Measurements from ENCODE around the gene MINDY4.

Gene MINDY4

GRCh38 chr7:30893357-30893756 lies 122.1 kb downstream of the MINDY4 start:
- Histone ChIP-seq H3K27me3 (ENCODE audit: low read depth, low read length) (no peaks in the 10 kb centered on the region), H3K4me1 (ENCODE audit: control insufficient read depth in 1 of 2, insufficient read depth in 2 of 2, low read length in 2 of 2) (peaks cover 0 to 31% of the 10 kb centered on the region in 2 donors), H3K27ac (ENCODE audit: low read length) (no peak overlapping the region), H3K9me3 (ENCODE audit: control insufficient read depth in 1 of 2, low read length in 2 of 2) (no peaks in the 10 kb centered on the region), H3K36me3 (ENCODE audit: control insufficient read depth in 1 of 2, insufficient read depth in 2 of 2, low read length in 2 of 2) (peaks cover 0 to 13% of the 10 kb centered on the region in 2 donors), H3K4me3 (ENCODE audit: low read depth in 1 of 2, low read length in 2 of 2) (no peak overlapping the region)

- H3K4me1 ChIP-seq (ENCODE audit: control insufficient read depth in 1 of 2, insufficient read depth in 2 of 2, low read length in 2 of 2) = peaks cover 0 to 24% of the 10 kb centered on the region in 2 donors
- H3K4me3 ChIP-seq (ENCODE audit: low read depth in 1 of 2, low read length in 2 of 2) = no peak overlapping the region
- no peaks in the 10 kb centered on the region for H3K27me3 ChIP-seq (ENCODE audit: low read depth, low read length)
- H3K27ac ChIP-seq (ENCODE audit: low read length) = no peak overlapping the region
- no peaks in the 10 kb centered on the region for H3K9me3 ChIP-seq (ENCODE audit: control insufficient read depth in 1 of 2, low read length in 2 of 2)
- peaks cover 0 to 13% of the 10 kb centered on the region in 2 donors for H3K36me3 ChIP-seq (ENCODE audit: control insufficient read depth in 1 of 2, insufficient read depth in 2 of 2, low read length in 2 of 2)
Observed at GRCh38 chr7:30894009-30894408, 122.8 kb downstream of the MINDY4 start.

GRCh38 chr7:30894866-30895605 lies 123.8 kb downstream of the MINDY4 start:
- no peak overlapping the region for H3K27ac ChIP-seq (ENCODE audit: low read length)
- peaks cover 0 to 13% of the 10 kb centered on the region in 2 donors for H3K36me3 ChIP-seq (ENCODE audit: control insufficient read depth in 1 of 2, insufficient read depth in 2 of 2, low read length in 2 of 2)
- no peak overlapping the region for H3K4me3 ChIP-seq (ENCODE audit: low read depth in 1 of 2, low read length in 2 of 2)
- no peaks in the 10 kb centered on the region for H3K9me3 ChIP-seq (ENCODE audit: control insufficient read depth in 1 of 2, low read length in 2 of 2)
- no peaks in the 10 kb centered on the region for H3K27me3 ChIP-seq (ENCODE audit: low read depth, low read length)
- peaks cover 5 to 31% of the 10 kb centered on the region in 2 donors for H3K4me1 ChIP-seq (ENCODE audit: control insufficient read depth in 1 of 2, insufficient read depth in 2 of 2, low read length in 2 of 2)

GRCh38 chr7:30896036-30896435 lies 124.8 kb downstream of the MINDY4 start:
- Histone ChIP-seq H3K4me3 (ENCODE audit: low read depth in 1 of 2, low read length in 2 of 2) (no peak overlapping the region), H3K27ac (ENCODE audit: low read length) (no peak overlapping the region), H3K9me3 (ENCODE audit: control insufficient read depth in 1 of 2, low read length in 2 of 2) (no peaks in the 10 kb centered on the region), H3K4me1 (ENCODE audit: control insufficient read depth in 1 of 2, insufficient read depth in 2 of 2, low read length in 2 of 2) (peaks cover 5 to 33% of the 10 kb centered on the region in 2 donors), H3K36me3 (ENCODE audit: control insufficient read depth in 1 of 2, insufficient read depth in 2 of 2, low read length in 2 of 2) (peaks cover 0 to 13% of the 10 kb centered on the region in 2 donors), H3K27me3 (ENCODE audit: low read depth, low read length) (no peaks in the 10 kb centered on the region)

GRCh38 chr7:30896783-30897637 lies 125.8 kb downstream of the MINDY4 start:
- no peak overlapping the region for H3K4me3 ChIP-seq (ENCODE audit: low read depth in 1 of 2, low read length in 2 of 2)
- no peaks in the 10 kb centered on the region for H3K9me3 ChIP-seq (ENCODE audit: control insufficient read depth in 1 of 2, low read length in 2 of 2)
- H3K4me1 ChIP-seq (ENCODE audit: control insufficient read depth in 1 of 2, insufficient read depth in 2 of 2, low read length in 2 of 2) = peaks cover 5 to 33% of the 10 kb centered on the region in 2 donors
- H3K27ac ChIP-seq (ENCODE audit: low read length) = peak overlapping the region; percentile 51
- H3K36me3 ChIP-seq (ENCODE audit: control insufficient read depth in 1 of 2, insufficient read depth in 2 of 2, low read length in 2 of 2) = peaks cover 0 to 5% of the 10 kb centered on the region in 2 donors
- H3K27me3 ChIP-seq (ENCODE audit: low read depth, low read length) = no peaks in the 10 kb centered on the region

- no peaks in the 10 kb centered on the region for H3K36me3 ChIP-seq (ENCODE audit: control insufficient read depth in 1 of 2, insufficient read depth in 2 of 2, low read length in 2 of 2)
- no peaks in the 10 kb centered on the region for H3K9me3 ChIP-seq (ENCODE audit: control insufficient read depth in 1 of 2, low read length in 2 of 2)
- H3K4me1 ChIP-seq (ENCODE audit: control insufficient read depth in 1 of 2, insufficient read depth in 2 of 2, low read length in 2 of 2) = peaks cover 5 to 33% of the 10 kb centered on the region in 2 donors
- no peak overlapping the region for H3K27ac ChIP-seq (ENCODE audit: low read length)
- no peaks in the 10 kb centered on the region for H3K27me3 ChIP-seq (ENCODE audit: low read depth, low read length)
- H3K4me3 ChIP-seq (ENCODE audit: low read depth in 1 of 2, low read length in 2 of 2) = no peak overlapping the region
Observed at GRCh38 chr7:30897770-30898169, 126.6 kb downstream of the MINDY4 start.

- Histone ChIP-seq H3K27ac (ENCODE audit: low read length) (no peak overlapping the region), H3K4me1 (ENCODE audit: control insufficient read depth in 1 of 2, insufficient read depth in 2 of 2, low read length in 2 of 2) (peaks cover 5 to 28% of the 10 kb centered on the region in 2 donors)
Observed at GRCh38 chr7:30898411-30898810, 127.2 kb downstream of the MINDY4 start.

GRCh38 chr7:30899066-30899465 lies 127.8 kb downstream of the MINDY4 start:
- H3K4me3 ChIP-seq (ENCODE audit: low read depth in 1 of 2, low read length in 2 of 2) = no peak overlapping the region
- no peaks in the 10 kb centered on the region for H3K36me3 ChIP-seq (ENCODE audit: control insufficient read depth in 1 of 2, insufficient read depth in 2 of 2, low read length in 2 of 2)
- no peaks in the 10 kb centered on the region for H3K9me3 ChIP-seq (ENCODE audit: control insufficient read depth in 1 of 2, low read length in 2 of 2)
- peaks cover 5 to 27% of the 10 kb centered on the region in 2 donors for H3K4me1 ChIP-seq (ENCODE audit: control insufficient read depth in 1 of 2, insufficient read depth in 2 of 2, low read length in 2 of 2)
- no peaks in the 10 kb centered on the region for H3K27me3 ChIP-seq (ENCODE audit: low read depth, low read length)
- no peak overlapping the region for H3K27ac ChIP-seq (ENCODE audit: low read length)

More at GRCh38 chr7:30898411-30898810, 127.2 kb downstream of the MINDY4 start:
- Histone ChIP-seq H3K4me3 (ENCODE audit: low read depth in 1 of 2, low read length in 2 of 2) (no peak overlapping the region), H3K9me3 (ENCODE audit: control insufficient read depth in 1 of 2, low read length in 2 of 2) (no peaks in the 10 kb centered on the region), H3K36me3 (ENCODE audit: control insufficient read depth in 1 of 2, insufficient read depth in 2 of 2, low read length in 2 of 2) (no peaks in the 10 kb centered on the region), H3K27me3 (ENCODE audit: low read depth, low read length) (no peaks in the 10 kb centered on the region)

- no peaks in the 10 kb centered on the region for H3K27me3 ChIP-seq (ENCODE audit: low read depth, low read length)
- H3K36me3 ChIP-seq (ENCODE audit: control insufficient read depth in 1 of 2, insufficient read depth in 2 of 2, low read length in 2 of 2) = no peaks in the 10 kb centered on the region
- H3K4me3 ChIP-seq (ENCODE audit: low read depth in 1 of 2, low read length in 2 of 2) = no peak overlapping the region
- H3K4me1 ChIP-seq (ENCODE audit: control insufficient read depth in 1 of 2, insufficient read depth in 2 of 2, low read length in 2 of 2) = peaks cover 5 to 21% of the 10 kb centered on the region in 2 donors
- H3K9me3 ChIP-seq (ENCODE audit: control insufficient read depth in 1 of 2, low read length in 2 of 2) = no peaks in the 10 kb centered on the region
- H3K27ac ChIP-seq (ENCODE audit: low read length) = no peak overlapping the region
Observed at GRCh38 chr7:30899630-30900029, 128.4 kb downstream of the MINDY4 start.

- Histone ChIP-seq H3K4me3 (ENCODE audit: low read depth in 1 of 2, low read length in 2 of 2) (no peak overlapping the region), H3K4me1 (ENCODE audit: control insufficient read depth in 1 of 2, insufficient read depth in 2 of 2, low read length in 2 of 2) (peaks cover 5 to 19% of the 10 kb centered on the region in 2 donors), H3K27me3 (ENCODE audit: low read depth, low read length) (no peaks in the 10 kb centered on the region), H3K36me3 (ENCODE audit: control insufficient read depth in 1 of 2, insufficient read depth in 2 of 2, low read length in 2 of 2) (no peaks in the 10 kb centered on the region), H3K27ac (ENCODE audit: low read length) (no peak overlapping the region), H3K9me3 (ENCODE audit: control insufficient read depth in 1 of 2, low read length in 2 of 2) (no peaks in the 10 kb centered on the region)
Observed at GRCh38 chr7:30900053-30900452, 128.8 kb downstream of the MINDY4 start.

GRCh38 chr7:30900803-30901362 lies 129.7 kb downstream of the MINDY4 start:
- no peaks in the 10 kb centered on the region for H3K9me3 ChIP-seq (ENCODE audit: control insufficient read depth in 1 of 2, low read length in 2 of 2)
- no peak overlapping the region for H3K4me3 ChIP-seq (ENCODE audit: low read depth in 1 of 2, low read length in 2 of 2)
- H3K27me3 ChIP-seq (ENCODE audit: low read depth, low read length) = no peaks in the 10 kb centered on the region
- H3K27ac ChIP-seq (ENCODE audit: low read length) = no peak overlapping the region
- no peaks in the 10 kb centered on the region for H3K36me3 ChIP-seq (ENCODE audit: control insufficient read depth in 1 of 2, insufficient read depth in 2 of 2, low read length in 2 of 2)
- H3K4me1 ChIP-seq (ENCODE audit: control insufficient read depth in 1 of 2, insufficient read depth in 2 of 2, low read length in 2 of 2) = peaks cover 10 to 23% of the 10 kb centered on the region in 2 donors
